Measurements from ENCODE around the gene ARF1. TPM values are rescaled to one million over a fixed set of nuclear protein-coding genes. Genes with fewer than 3 reads are reported as not detected.

ARF1 gene
- total and polyA plus RNA-seq, 7 donors: 176 to 612 (median 295) TPM

DNA sequence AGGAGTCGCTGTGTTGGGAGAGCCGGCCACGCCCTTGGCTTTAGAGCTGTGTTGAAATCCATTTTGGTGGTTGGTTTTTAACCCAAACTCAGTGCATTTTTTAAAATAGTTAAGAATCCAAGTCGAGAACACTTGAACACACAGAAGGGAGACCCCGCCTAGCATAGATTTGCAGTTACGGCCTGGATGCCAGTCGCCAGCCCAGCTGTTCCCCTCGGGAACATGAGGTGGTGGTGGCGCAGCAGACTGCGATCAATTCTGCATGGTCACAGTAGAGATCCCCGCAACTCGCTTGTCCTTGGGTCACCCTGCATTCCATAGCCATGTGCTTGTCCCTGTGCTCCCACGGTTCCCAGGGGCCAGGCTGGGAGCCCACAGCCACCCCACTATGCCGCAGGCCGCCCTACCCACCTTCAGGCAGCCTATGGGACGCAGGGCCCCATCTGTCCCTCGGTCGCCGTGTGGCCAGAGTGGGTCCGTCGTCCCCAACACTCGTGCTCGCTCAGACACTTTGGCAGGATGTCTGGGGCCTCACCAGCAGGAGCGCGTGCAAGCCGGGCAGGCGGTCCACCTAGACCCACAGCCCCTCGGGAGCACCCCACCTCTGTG, 15.9 kb downstream of the ARF1 start:
- no peak overlapping the region for H3K4me3 ChIP-seq
- no peak for ATAC-seq
- intact Hi-C loops (cut with DNase I): no loop called here
- peaks cover 8% of the 10 kb centered on the region for H3K9me3 ChIP-seq
- no peaks in the 10 kb centered on the region for H3K27me3 ChIP-seq (ENCODE audit: insufficient read depth in 3 of 3, low read length in 2 of 3)
- 62 to 67% (median 64%) methylated on average over 28 of the region's 28 CpGs for WGBS, 3 donors
- TF ChIP-seq, protein P1, sequence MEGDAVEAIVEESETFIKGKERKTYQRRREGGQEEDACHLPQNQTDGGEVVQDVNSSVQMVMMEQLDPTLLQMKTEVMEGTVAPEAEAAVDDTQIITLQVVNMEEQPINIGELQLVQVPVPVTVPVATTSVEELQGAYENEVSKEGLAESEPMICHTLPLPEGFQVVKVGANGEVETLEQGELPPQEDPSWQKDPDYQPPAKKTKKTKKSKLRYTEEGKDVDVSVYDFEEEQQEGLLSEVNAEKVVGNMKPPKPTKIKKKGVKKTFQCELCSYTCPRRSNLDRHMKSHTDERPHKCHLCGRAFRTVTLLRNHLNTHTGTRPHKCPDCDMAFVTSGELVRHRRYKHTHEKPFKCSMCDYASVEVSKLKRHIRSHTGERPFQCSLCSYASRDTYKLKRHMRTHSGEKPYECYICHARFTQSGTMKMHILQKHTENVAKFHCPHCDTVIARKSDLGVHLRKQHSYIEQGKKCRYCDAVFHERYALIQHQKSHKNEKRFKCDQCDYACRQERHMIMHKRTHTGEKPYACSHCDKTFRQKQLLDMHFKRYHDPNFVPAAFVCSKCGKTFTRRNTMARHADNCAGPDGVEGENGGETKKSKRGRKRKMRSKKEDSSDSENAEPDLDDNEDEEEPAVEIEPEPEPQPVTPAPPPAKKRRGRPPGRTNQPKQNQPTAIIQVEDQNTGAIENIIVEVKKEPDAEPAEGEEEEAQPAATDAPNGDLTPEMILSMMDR (IDR thresholded peaks at IDR 0.05): no peak
- peak; percentile 10 to 38 for DNase-seq
- no peak overlapping the region for H3K27ac ChIP-seq
- peaks cover 0 to 50% of the 10 kb centered on the region in 2 donors for H3K36me3 ChIP-seq (ENCODE audit: insufficient read depth in 1 of 2, low read depth in 1 of 2)
- H3K4me1 ChIP-seq: peaks cover 6% of the 10 kb centered on the region

DNA sequence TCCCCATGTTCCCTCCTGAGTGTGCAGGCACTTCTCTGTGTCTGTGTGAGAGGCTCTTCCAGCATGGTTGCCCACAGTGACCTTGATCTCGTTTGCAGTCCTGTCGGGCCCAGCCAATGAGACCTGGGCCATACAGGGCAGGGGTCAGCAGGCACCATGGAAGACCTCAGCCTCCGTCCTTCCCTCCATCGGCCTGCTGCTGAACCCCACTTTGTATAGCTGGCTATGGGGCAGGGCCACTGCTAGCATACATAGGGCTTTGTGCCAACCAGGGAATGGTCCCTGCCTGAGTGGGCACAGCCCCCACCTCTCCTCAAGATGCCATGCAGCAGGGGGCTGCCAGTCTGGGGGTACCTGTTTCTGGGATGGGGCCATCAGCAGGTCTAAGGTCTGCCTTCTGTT, 16.8 kb downstream of the ARF1 start:
- no peak for ATAC-seq
- intact Hi-C loops (cut with DNase I): no loop called here
- H3K36me3 ChIP-seq (ENCODE audit: insufficient read depth in 1 of 2, low read depth in 1 of 2): peaks cover 0 to 50% of the 10 kb centered on the region in 2 donors
- peak; percentile 7 to 50 for DNase-seq
- H3K4me1 ChIP-seq: peaks cover 14% of the 10 kb centered on the region
- no peak overlapping the region for H3K4me3 ChIP-seq
- 50 to 60% (median 56%) methylated on average over 4 of the region's 4 CpGs for WGBS, 3 donors
- no peak overlapping the region for H3K27ac ChIP-seq
- H3K9me3 ChIP-seq: peaks cover 7% of the 10 kb centered on the region
- TF ChIP-seq, protein P1 (IDR thresholded peaks at IDR 0.05): no peak
- H3K27me3 ChIP-seq (ENCODE audit: insufficient read depth in 3 of 3, low read length in 2 of 3): no peaks in the 10 kb centered on the region

DNA sequence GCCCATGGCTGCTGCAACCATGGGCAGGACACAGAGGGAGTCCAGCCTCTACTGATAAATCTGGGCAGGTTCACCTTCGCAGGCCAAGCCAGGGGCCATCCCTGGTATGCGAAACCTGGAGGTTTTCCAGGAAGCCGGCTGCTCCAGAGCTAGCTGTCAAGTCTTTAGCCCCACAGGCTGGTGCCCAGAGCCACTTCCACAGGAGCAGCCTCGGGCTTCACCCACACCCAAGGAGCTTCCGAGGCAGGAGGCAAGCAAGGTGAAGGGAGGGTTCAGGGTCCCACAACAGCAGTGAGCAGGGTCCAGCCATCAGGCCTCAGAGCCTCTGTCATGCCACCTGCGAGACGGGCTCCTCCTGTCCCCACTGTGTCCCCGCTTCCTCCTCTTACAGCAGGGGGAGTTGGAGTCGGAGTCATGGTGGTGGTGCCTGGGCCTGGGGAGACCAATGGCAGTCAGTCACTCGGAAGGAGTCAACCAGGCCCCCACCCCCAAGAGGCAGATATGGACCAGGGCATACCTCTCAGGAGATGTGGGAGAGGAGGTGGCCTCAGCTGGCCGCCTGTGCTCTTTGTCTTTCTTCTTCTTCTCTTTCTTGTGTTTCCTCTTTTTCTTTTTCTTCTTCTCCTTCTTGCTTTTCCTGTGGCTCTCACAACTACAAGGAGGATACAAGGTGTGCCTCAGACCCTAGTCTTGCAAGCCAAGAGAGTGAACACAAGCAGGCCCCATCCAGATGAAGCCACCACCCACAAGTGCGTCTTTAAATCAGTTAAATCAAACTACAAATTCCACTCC, 18.5 kb downstream of the ARF1 start:
- H3K4me3 ChIP-seq: peak overlapping the region; percentile 82
- H3K9me3 ChIP-seq: no peaks in the 10 kb centered on the region
- ATAC-seq (no peak), DNase-seq (peak in 1 of 2 donors; percentile 54)
- intact Hi-C loops (cut with DNase I): no loop called here
- H3K27me3 ChIP-seq (ENCODE audit: insufficient read depth in 3 of 3, low read length in 2 of 3): no peaks in the 10 kb centered on the region
- 63 to 67% (median 64%) methylated on average over 12 of the region's 12 CpGs for WGBS, 3 donors
- H3K4me1 ChIP-seq: peaks cover 18% of the 10 kb centered on the region
- TF ChIP-seq, protein P1 (IDR thresholded peaks at IDR 0.05): no peak
- H3K27ac ChIP-seq: no peak overlapping the region
- H3K36me3 ChIP-seq (ENCODE audit: insufficient read depth in 1 of 2, low read depth in 1 of 2): peaks cover 0 to 53% of the 10 kb centered on the region in 2 donors

DNA sequence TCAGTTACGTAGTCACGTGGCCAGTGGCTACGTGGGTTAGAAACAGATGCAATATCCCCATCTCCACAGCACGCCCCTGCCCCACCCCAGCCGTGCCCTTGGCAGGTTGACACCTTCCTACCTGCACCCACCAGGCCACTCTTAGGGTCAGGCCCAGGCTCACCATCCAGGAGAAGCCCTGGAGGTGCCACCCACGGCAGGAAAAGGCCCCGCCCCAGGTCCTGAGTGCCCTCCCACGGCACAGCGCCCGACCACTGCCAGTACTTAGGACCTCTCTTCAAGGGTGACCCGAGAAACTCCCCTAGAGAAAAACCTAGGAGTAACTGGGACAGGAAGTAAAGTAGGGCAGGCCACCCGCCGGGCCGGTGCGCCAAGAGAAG, 19.1 kb downstream of the ARF1 start:
- intact Hi-C loops (cut with DNase I): no loop called here
- no peak for ATAC-seq
- H3K4me3 ChIP-seq: peak overlapping the region; percentile 82

More for the DNA sequence above, 19.1 kb downstream of the ARF1 start:
- H3K4me1 ChIP-seq: peaks cover 18% of the 10 kb centered on the region
- DNase-seq: peak in 1 of 2 donors; percentile 53
- H3K27ac ChIP-seq: peak overlapping the region; percentile 85
- TF ChIP-seq, protein P1 (IDR thresholded peaks at IDR 0.05): no peak
- peaks cover 0 to 53% of the 10 kb centered on the region in 2 donors for H3K36me3 ChIP-seq (ENCODE audit: insufficient read depth in 1 of 2, low read depth in 1 of 2)
- H3K27me3 ChIP-seq (ENCODE audit: insufficient read depth in 3 of 3, low read length in 2 of 3): no peaks in the 10 kb centered on the region
- WGBS, 3 donors: 57 to 61% (median 59%) methylated on average over 15 of the region's 15 CpGs
- no peaks in the 10 kb centered on the region for H3K9me3 ChIP-seq
